Lung (tissue), 16 donors: Measurements from ENCODE around the gene SLC12A6. TPM values are rescaled to one million over a fixed set of nuclear protein-coding genes. Genes with fewer than 3 reads are reported as not detected.
"Not testable (repeated sequence)": the region's sequence is repeated elsewhere in the genome, so short reads cannot be mapped to it uniquely, and the experiment has no call there.

Experiments used
- ATAC-seq: fragments of 200-7000 bp; cut with Tn5 transposase; one replicate; pipeline ENCODE4 v1.9.1; 2020; ENCODE audit warnings: moderate number of reproducible peaks; ENCODE audit not compliant: insufficient read depth, low FRiP score
- DNase-seq, 3 donors: peaks; one replicate each; pipeline ENCODE4 v3.0.0-alpha.2; 2013 to 2017
- H3K27ac ChIP-seq, 2 donors: one replicate each; pipeline ENCODE4 v1.5.1; 2013; ENCODE audit warnings: mild to moderate bottlenecking in 2 of 2, moderate library complexity in 2 of 2, control low read depth in 1 of 2, inconsistent platforms in 1 of 2, low read depth in 1 of 2, low read length in 1 of 2
- H3K27me3 ChIP-seq, 3 donors: one replicate each; pipeline ENCODE4 v1.5.1; 2013; ENCODE audit warnings: low read length in 2 of 3; ENCODE audit not compliant: control insufficient read depth in 3 of 3, insufficient read depth in 3 of 3
- H3K36me3 ChIP-seq, 4 donors: one replicate each; pipeline ENCODE4 v1.5.1; 2013; ENCODE audit warnings: low read length in 4 of 4, mild to moderate bottlenecking in 1 of 4, moderate library complexity in 1 of 4; ENCODE audit not compliant: control insufficient read depth in 4 of 4, insufficient read depth in 4 of 4
- H3K4me1 ChIP-seq, 5 donors: one replicate each; pipeline ENCODE4 v1.5.1; 2013; ENCODE audit warnings: low read length in 5 of 5, mild to moderate bottlenecking in 2 of 5, moderate library complexity in 1 of 5; ENCODE audit not compliant: control insufficient read depth in 5 of 5, insufficient read depth in 5 of 5
- H3K4me3 ChIP-seq: one replicate; pipeline ENCODE4 v1.5.1; 2013; ENCODE audit warnings: mild to moderate bottlenecking, control low read depth, moderate library complexity
- H3K9ac ChIP-seq, 2 donors: one replicate each; pipeline ENCODE4 v1.5.1; 2013; ENCODE audit warnings: low read length in 2 of 2, control low read depth in 1 of 2; ENCODE audit not compliant: insufficient read depth in 1 of 2
- H3K9me3 ChIP-seq, 4 donors: one replicate each; pipeline ENCODE4 v1.5.1; 2013; ENCODE audit warnings: low read length in 3 of 4, mild to moderate bottlenecking in 1 of 4, moderate library complexity in 1 of 4; ENCODE audit not compliant: control insufficient read depth in 4 of 4, insufficient read depth in 3 of 4
- WGBS, 2 donors: extraction: QIAGEN DNeasy Blood & Tissue Kit; methylation state at CpG; one replicate each; pipeline ENCODE4 v1.1.7; 2013; 5-methylcytosine and 5-hydroxymethylcytosine counted together
- long read RNA-seq, 5 donors: transcript quantifications; one replicate each; lab custom pipeline, GENCODE V29; 2026
- polyA plus RNA-seq, 2 donors: library from polyadenylated mRNA; stranded (reverse); fragments of 200-250 nt; gene quantifications; one replicate each; pipeline ENCODE4 v1.2.1, GENCODE V29; 2013
- total RNA-seq, 2 donors: library from RNA; depleted of rRNA in 1 of 2; stranded (reverse); fragments of >200 nt in 1 of 2; gene quantifications; one replicate each; pipeline ENCODE4 v1.2.1, GENCODE V29; 2014 to 2021
- TF ChIP-seq, protein P1 (sequence below): IDR thresholded peaks from 2 replicates; pipeline ENCODE4 v1.5.1; 2012; ENCODE audit warnings: mild to moderate bottlenecking; ENCODE audit errors: control extremely low read depth, extremely low read depth
- donor health status: control.
- donor health status: control.
- donor health status: Bipolar disorder and iron deficiency.
- donor health status: healthy.
- donor health status: DM: yes; HTN: yes; CAD: no.

The SLC12A6 gene
- total RNA-seq (10 to 100 TPM; 32.5 to 58.4 TPM), polyA plus RNA-seq (10 to 100 TPM in 1 of 2 donors, 1 to 10 TPM in 1; 7.6 to 22.9 TPM)
- long read RNA-seq, donor 1, full-length matches to known transcripts = 2 of 2 reads
- long read RNA-seq, donor 1, partial matches to known transcripts = 0 of 2 reads
- long read RNA-seq, donor 1, other reads (novel, unspliced or antisense) = 0 of 2 reads
- long read RNA-seq, donor 2, partial matches to known transcripts = 0 of 2 reads
- long read RNA-seq, donor 2, other reads (novel, unspliced or antisense) = 0 of 2 reads
- long read RNA-seq, donor 3, partial matches to known transcripts = 0 of 1 reads
- long read RNA-seq, donor 3, other reads (novel, unspliced or antisense) = 0 of 1 reads
- long read RNA-seq, donor 4, partial matches to known transcripts = 0 of 1 reads
- long read RNA-seq, donor 4, other reads (novel, unspliced or antisense) = 0 of 1 reads
- long read RNA-seq, donor 5, full-length matches to known transcripts = 2 of 2 reads
- long read RNA-seq, donor 5, partial matches to known transcripts = 0 of 2 reads
- long read RNA-seq, donor 5, other reads (novel, unspliced or antisense) = 0 of 2 reads

DNA sequence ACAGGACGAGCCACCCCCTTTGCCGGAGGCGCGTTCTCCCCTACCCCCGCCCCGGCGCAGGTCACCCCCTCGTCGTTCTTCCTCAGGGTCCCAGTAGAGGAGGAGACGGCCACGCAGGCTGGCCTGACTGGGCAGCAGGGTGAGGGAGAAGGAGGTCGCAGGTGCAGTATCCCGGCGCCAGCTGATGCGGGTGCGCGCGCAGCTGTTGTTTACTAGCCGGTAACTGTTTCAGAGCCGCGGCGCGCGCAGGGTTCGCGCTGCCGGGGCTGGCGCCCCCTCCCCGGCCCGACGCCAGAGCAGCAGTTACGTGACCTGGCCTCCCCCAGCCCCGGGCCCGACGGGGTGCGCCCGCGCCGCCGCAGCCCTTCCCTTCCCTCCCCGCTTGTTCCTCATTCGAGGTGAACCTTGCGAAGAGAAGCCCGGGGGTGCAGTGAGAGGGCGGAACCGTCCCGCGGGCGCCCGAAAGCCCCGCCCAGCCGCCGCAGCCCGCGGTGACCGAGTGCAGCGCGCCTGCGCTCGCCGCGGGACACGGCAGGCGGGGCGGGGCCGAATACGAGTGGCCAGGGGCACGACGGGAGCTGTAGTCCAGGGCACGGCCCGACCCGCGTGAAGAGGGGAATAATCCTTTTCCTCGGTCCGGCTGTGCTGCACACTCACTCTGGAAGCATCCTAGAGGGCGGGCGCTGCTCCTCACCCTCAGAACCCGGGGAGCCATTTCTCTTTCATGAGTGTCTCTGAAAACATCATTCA, at the start of gene SLC12A6:
SLC12A6 (minus strand) TSS at position 225 of the 750 bp plus-strand sequence. CDS start 1,101 bp downstream, outside the sequence.
- WGBS, 2 donors = 0 to 1% methylated on average over 57 to 78 of the region's 78 CpGs
- H3K4me1 ChIP-seq = peaks cover 3 to 11% (median 10%) of the 10 kb centered on the region in 5 donors

DNA sequence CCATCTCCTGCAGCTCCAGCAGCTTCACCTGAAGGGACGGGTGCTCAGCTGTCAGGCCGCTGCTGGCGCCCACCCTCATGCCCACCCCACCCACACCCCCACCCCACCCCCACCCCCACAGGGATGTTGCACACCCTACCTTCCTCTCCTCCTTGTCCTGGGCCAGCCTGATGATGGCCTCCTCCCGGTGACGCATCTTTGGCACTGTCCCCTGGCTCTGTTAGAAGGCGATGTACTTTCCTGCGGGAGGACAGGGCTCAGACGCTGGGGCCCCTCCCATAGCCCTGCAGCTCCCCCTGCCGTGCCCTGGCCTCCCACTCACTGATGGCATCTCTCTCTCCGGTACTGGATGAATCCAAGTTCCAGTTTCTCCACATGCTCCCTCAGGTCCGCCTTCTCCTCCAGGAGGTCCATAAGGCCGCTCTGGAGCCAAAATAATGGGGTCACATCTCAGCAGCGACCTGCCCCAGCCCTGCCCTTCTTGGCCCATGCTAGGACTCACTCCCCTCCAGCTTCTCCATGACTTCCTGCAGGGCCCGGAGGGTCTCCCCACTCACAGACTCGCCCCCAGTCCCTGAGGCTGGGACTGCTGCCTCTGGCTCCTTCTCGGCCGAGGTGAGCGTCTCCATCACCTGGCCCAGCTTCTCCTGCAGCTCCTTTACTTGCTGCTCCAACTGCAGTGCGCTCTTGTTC, 44.4 kb upstream of the SLC12A6 start:
- H3K4me3 ChIP-seq, H3K9ac ChIP-seq, H3K27ac ChIP-seq, ATAC-seq, H3K9me3 ChIP-seq, H3K4me1 ChIP-seq, H3K27me3 ChIP-seq, H3K36me3 ChIP-seq, DNase-seq: not testable (repeated sequence)
- WGBS, 2 donors = no CpG with 5 or more reads among the region's 19 CpGs

More for the DNA sequence above, at the start of gene SLC12A6:
- H3K4me3 ChIP-seq = peak within 1 kb of the TSS; percentile 91
- H3K9me3 ChIP-seq = no peaks in the 10 kb centered on the region
- DNase-seq (peak; percentile 89 to 92 (median 90)), ATAC-seq (peak; percentile 96)
- no peaks in the 10 kb centered on the region for H3K27me3 ChIP-seq
- TF ChIP-seq, protein P1, sequence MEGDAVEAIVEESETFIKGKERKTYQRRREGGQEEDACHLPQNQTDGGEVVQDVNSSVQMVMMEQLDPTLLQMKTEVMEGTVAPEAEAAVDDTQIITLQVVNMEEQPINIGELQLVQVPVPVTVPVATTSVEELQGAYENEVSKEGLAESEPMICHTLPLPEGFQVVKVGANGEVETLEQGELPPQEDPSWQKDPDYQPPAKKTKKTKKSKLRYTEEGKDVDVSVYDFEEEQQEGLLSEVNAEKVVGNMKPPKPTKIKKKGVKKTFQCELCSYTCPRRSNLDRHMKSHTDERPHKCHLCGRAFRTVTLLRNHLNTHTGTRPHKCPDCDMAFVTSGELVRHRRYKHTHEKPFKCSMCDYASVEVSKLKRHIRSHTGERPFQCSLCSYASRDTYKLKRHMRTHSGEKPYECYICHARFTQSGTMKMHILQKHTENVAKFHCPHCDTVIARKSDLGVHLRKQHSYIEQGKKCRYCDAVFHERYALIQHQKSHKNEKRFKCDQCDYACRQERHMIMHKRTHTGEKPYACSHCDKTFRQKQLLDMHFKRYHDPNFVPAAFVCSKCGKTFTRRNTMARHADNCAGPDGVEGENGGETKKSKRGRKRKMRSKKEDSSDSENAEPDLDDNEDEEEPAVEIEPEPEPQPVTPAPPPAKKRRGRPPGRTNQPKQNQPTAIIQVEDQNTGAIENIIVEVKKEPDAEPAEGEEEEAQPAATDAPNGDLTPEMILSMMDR = no peak
- H3K9ac ChIP-seq = peak within 1 kb of the TSS; percentile 18 to 58
- H3K27ac ChIP-seq = peak within 1 kb of the TSS; percentile 91 to 94
- peaks cover 0 to 15% (median 4%) of the 10 kb centered on the region in 4 donors for H3K36me3 ChIP-seq

DNA sequence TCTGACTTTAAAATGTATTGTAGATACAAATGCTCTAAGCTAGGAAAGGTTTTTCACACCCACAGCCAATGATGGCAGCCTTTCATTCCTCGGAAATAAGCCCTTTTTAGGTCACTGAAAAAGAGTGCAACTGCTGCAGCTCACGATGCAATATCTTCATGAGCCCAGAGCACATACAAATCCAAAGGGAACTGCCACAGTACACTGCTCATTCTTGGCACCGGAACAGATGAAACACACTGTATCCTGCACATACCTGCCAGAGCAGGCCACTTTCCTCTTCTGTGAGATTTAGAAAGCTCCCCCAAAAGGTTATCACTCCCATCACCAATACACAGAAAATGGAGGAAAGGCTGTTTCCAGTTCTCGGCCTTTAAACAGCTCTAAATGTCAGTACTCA, 42.9 kb upstream of the SLC12A6 start:
- WGBS, 2 donors = 91 to 95% methylated on average over 4 of the region's 4 CpGs

DNA sequence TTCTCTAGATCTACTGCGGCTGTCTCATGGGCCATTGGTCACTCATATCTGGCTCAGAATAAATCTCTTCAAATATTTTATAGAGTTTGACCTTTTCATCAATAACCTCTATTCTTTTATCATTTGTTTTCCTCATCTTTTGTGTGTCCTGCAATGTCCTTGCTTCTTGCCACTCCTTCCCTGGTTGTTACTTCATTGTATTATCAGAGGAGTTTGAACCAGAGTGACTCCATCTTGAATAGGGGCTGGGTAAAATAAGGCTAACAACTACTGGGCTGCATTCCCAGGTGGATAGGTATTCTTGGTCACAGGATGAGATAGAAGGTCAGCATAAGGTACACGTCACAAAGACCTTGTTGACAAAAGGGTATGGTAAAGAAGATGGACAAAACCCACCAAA, 39.3 kb upstream of the SLC12A6 start:
- ATAC-seq (no peak), DNase-seq (no peak)
- TF ChIP-seq, protein P1 = no peak
- Histone ChIP-seq H3K27ac (no peak overlapping the region), H3K9me3 (no peaks in the 10 kb centered on the region), H3K4me1 (no peaks in the 10 kb centered on the region), H3K9ac (no peak overlapping the region), H3K36me3 (peaks cover 0 to 1% (median 0%) of the 10 kb centered on the region in 4 donors), H3K27me3 (no peaks in the 10 kb centered on the region), H3K4me3 (no peak overlapping the region)
- 97 to 98% methylated on average over 2 of the region's 2 CpGs for WGBS, 2 donors

More for the DNA sequence above, 42.9 kb upstream of the SLC12A6 start:
- not testable (repeated sequence) for H3K9me3 ChIP-seq, H3K4me1 ChIP-seq, H3K27me3 ChIP-seq, H3K9ac ChIP-seq, DNase-seq, ATAC-seq, H3K4me3 ChIP-seq, H3K36me3 ChIP-seq, H3K27ac ChIP-seq

DNA sequence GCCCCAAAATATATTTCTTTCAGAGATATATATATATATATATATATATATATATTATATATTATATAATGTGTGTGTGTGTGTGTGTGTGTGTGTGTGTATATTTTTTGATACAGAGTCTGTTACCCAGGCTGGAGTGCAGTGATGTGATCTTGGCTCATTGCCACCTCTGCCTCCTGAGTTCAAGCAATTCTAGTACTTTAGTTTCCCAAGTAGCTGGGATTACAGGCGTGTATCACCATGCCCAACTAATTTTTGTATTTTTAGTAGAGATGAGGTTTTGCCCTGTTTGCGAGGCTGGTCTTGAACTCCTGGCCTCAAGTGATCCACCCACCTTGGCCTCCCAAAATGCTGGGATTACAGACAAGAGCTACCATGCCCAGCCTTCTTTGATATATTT, 38.0 kb upstream of the SLC12A6 start:
- H3K4me3 ChIP-seq, H3K4me1 ChIP-seq, H3K9ac ChIP-seq, DNase-seq, ATAC-seq, H3K9me3 ChIP-seq, H3K36me3 ChIP-seq, H3K27me3 ChIP-seq, H3K27ac ChIP-seq: not testable (repeated sequence)
- 94 to 100% methylated on average over 2 of the region's 2 CpGs for WGBS, 2 donors
